ENCODE measurements around the gene SLC25A21. TPM values are rescaled to one million over a fixed set of nuclear protein-coding genes. Genes with fewer than 3 reads are reported as not detected.

SLC25A21 gene
- total RNA-seq, 1 experiment from 2014 or later = 7.1 TPM

GRCh38 chr14:36820901-36821300 lies 351.5 kb downstream of the SLC25A21 start:
- no peaks in the 10 kb centered on the region; the same call in none of the 2 replicates for H3K27me3 Mint-ChIP-seq (ENCODE audit: low read depth)
- no peak overlapping the region for H3K27ac Mint-ChIP-seq

More at GRCh38 chr14:36820901-36821300, 351.5 kb downstream of the SLC25A21 start:
- DNase-seq = no peak
- H3K23me2 ChIP-seq (ENCODE audit: insufficient read length, low read depth, low read length, poor library complexity, severe bottlenecking) = no peaks in the 10 kb centered on the region
- H2BK20ac ChIP-seq (ENCODE audit: low read depth, low read length, poor library complexity, severe bottlenecking) = no peak overlapping the region
- no peak overlapping the region for H4K91ac ChIP-seq (ENCODE audit: insufficient read length, low read depth, low read length)
- H3K4me2 ChIP-seq (ENCODE audit: insufficient read depth, insufficient read length, low read length) = no peak overlapping the region
- H2AK5ac ChIP-seq (ENCODE audit: insufficient read length, low read length) = no peak overlapping the region
- no peak overlapping the region for H3K14ac ChIP-seq (ENCODE audit: insufficient read depth, low read length)
- no peak overlapping the region for H3T11ph ChIP-seq (ENCODE audit: low read length)
- H3K4me3 Mint-ChIP-seq = no peak overlapping the region
- H3K9me3 ChIP-seq (ENCODE audit: control insufficient read depth, low read depth, low read length) = no peaks in the 10 kb centered on the region
- H3K4me1 ChIP-seq (ENCODE audit: insufficient read depth, low read length) = no peaks in the 10 kb centered on the region; the same call in 1 of the 2 replicates
- no peak overlapping the region for H3K56ac ChIP-seq (ENCODE audit: insufficient read length, low read depth, low read length)
- H2BK5ac ChIP-seq (ENCODE audit: insufficient read length, low read length) = no peak overlapping the region
- H3K18ac ChIP-seq (ENCODE audit: insufficient read length, low read depth, low read length) = no peak overlapping the region
- no peaks in the 10 kb centered on the region for H3K9me3 Mint-ChIP-seq
- H3K79me1 ChIP-seq (ENCODE audit: insufficient read depth, low read depth, low read length, poor library complexity, severe bottlenecking) = no peaks in the 10 kb centered on the region
- H3K79me2 ChIP-seq (ENCODE audit: insufficient read depth, low read length) = no peaks in the 10 kb centered on the region
- peaks cover 9 to 11% of the 10 kb centered on the region in 2 experiments for H3K4me1 Mint-ChIP-seq
- H2AFZ ChIP-seq (ENCODE audit: low read length) = no peak overlapping the region
- H2BK12ac ChIP-seq (ENCODE audit: insufficient read length, low read depth, low read length) = no peak overlapping the region
- H3K27me3 ChIP-seq (ENCODE audit: insufficient read depth, low read length) = no peaks in the 10 kb centered on the region
- no peak overlapping the region for H3K4ac ChIP-seq (ENCODE audit: low read depth, low read length)
- WGBS (ENCODE audit: extremely low coverage, insufficient read length, low lambda C conversion rate) = no CpG with 5 or more reads among the region's 1 CpG
- TF ChIP-seq, protein P1, sequence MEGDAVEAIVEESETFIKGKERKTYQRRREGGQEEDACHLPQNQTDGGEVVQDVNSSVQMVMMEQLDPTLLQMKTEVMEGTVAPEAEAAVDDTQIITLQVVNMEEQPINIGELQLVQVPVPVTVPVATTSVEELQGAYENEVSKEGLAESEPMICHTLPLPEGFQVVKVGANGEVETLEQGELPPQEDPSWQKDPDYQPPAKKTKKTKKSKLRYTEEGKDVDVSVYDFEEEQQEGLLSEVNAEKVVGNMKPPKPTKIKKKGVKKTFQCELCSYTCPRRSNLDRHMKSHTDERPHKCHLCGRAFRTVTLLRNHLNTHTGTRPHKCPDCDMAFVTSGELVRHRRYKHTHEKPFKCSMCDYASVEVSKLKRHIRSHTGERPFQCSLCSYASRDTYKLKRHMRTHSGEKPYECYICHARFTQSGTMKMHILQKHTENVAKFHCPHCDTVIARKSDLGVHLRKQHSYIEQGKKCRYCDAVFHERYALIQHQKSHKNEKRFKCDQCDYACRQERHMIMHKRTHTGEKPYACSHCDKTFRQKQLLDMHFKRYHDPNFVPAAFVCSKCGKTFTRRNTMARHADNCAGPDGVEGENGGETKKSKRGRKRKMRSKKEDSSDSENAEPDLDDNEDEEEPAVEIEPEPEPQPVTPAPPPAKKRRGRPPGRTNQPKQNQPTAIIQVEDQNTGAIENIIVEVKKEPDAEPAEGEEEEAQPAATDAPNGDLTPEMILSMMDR (conservative IDR thresholded peaks at IDR 0.05) = no peak
- H2BK15ac ChIP-seq (ENCODE audit: low read depth, low read length) = no peak overlapping the region
- H2BK120ac ChIP-seq (ENCODE audit: low read depth, low read length, poor library complexity, severe bottlenecking) = no peak overlapping the region
- H3K9ac ChIP-seq (ENCODE audit: extremely low read depth, insufficient read length, low read length) = no peak overlapping the region
- no peak overlapping the region for H4K5ac ChIP-seq (ENCODE audit: insufficient read length, low read depth, low read length)
- no peak overlapping the region for H4K8ac ChIP-seq (replicated peaks; ENCODE audit: insufficient read length, low read depth, low read length)
- no peaks in the 10 kb centered on the region for H3K36me3 Mint-ChIP-seq (ENCODE audit: insufficient read depth in 1 of 3, low read depth in 3 of 3)
- peaks cover 2% of the 10 kb centered on the region for H4K20me1 ChIP-seq (ENCODE audit: control insufficient read depth, insufficient read depth, insufficient read length)
- H3K23ac ChIP-seq (ENCODE audit: insufficient read length, low read depth, low read length) = no peak overlapping the region
- no peak overlapping the region for H3K27ac ChIP-seq (ENCODE audit: insufficient read length, low read depth, low read length)

Data from H9 (cell line).